Hematopoietic multipotent progenitor cell treated with erythropoietin and hydrocortisone succinate and interleukin-3 and kit ligand, for 17 days (in vitro differentiated cells): Measurements from ENCODE around the gene HACD2.

Experiments used
- DNase-seq: peaks from one replicate; pipeline ENCODE4 v3.0.0-alpha.2; 2015; ENCODE audit warnings: low spot score

The HACD2 gene

DNA sequence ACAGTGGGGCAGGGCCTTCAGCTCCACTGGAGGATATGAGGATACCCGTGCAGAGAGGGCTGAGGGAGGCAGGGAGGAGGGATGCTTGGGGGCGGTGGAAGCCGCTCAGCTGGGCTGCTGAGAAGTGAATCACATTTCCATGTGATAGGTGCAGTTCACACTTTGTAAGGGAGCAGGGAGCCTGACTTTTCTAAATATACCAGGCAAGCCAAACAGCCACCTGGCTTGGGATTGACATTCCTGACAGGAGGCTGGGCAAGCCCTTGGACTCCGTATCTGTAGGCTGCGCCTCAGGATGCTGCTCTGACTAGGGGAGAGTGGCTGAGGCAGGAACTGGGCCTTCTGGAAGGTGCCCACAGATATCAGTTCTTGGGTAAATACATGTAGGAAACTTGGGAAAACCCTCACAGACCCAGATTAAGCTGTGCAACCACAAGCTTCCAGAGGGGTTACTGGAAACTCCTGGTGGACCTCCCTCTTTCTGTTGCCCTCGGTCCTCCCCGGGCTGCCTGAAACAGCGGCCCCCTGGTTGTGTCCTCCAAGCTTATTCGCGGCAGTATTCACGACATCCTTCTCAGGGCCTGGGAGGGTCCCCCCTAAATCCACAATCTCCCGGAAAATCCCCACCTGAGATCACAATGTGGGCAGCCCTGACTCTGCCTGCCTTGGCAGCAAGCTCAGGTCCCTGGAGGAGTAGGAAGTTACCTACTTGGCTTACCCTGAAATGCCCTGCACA, 103.0 kb downstream of the HACD2 start:
- DNase-seq, result no peak

DNA sequence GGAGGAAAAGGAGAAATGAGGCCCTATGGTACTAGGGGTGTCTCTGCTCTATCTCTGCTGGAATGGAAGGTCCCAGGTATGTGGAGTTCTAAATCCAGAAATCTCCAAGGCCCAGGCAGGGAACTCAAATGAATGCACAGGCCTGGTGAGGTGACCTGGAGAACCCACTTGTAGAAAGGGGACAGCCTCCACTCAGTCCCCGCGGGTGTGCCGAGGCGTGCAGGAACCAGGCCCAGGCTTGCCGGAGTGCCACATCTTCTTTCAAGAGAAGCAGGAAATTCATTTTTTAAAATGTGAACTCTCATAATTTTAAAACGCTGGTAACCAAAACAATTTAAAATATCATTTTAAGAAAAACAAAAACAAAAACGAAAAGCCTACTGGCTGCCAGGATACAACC, 103.8 kb downstream of the HACD2 start:
- no peak for DNase-seq

DNA sequence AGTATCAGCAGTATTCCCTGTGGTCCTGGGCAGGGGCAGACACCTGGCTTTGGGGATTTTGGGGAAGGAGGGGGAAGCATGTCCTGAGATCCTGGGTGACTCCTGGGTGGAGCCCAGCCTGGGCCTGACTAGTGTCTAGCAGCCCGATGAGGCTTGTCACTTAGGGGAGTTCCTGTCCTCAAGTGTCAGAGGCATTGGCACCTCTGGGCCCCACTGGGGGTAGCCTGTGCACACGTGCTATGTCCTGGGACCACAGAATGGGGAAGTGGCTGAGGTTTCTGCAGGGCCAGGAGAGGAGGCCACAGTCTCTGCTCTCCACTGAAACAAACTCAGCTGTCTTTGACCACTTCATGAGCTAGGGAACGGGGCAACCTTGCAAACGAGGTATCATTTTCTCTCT, 104.4 kb downstream of the HACD2 start:
- no peak for DNase-seq

DNA sequence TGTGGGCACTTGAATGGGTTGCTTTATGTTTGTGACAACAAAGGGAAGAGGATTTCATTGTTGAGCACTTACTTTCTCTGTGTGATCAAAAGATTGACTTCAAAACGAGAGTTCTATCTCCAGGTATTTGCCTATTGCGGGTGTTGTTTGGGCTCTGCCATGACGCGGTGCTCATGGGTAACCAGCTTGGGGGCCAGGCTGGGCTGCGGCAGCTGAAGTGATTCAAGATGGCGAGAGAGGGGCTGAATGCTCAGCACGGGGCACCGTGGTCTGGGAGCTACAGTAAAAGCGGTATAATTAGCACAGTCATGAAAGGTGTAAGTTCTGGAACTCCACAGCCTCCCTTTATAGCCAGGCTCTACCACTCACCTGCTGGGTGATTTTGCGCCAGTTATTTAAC, 105.0 kb downstream of the HACD2 start:
- no peak for DNase-seq

DNA sequence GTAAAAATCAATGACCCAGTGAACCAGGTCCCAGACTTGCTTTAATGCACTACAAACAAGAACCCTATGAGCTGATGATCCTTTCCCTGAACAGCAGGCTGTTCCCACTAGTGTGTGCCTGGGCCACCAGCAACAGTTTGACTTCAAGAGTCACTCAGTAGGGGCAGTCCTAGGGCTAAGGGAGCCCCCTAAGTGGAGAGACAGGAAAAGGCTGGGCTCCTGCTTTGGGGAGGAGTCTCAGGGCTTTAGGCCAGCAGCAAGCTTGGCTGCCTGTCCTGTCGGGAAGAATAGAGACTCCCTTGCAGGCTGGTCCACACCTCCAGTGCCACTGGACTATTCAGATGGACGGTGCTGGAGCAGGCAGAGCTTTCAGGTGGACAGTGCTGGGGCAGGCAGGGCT, 106.5 kb downstream of the HACD2 start:
- no peak for DNase-seq

DNA sequence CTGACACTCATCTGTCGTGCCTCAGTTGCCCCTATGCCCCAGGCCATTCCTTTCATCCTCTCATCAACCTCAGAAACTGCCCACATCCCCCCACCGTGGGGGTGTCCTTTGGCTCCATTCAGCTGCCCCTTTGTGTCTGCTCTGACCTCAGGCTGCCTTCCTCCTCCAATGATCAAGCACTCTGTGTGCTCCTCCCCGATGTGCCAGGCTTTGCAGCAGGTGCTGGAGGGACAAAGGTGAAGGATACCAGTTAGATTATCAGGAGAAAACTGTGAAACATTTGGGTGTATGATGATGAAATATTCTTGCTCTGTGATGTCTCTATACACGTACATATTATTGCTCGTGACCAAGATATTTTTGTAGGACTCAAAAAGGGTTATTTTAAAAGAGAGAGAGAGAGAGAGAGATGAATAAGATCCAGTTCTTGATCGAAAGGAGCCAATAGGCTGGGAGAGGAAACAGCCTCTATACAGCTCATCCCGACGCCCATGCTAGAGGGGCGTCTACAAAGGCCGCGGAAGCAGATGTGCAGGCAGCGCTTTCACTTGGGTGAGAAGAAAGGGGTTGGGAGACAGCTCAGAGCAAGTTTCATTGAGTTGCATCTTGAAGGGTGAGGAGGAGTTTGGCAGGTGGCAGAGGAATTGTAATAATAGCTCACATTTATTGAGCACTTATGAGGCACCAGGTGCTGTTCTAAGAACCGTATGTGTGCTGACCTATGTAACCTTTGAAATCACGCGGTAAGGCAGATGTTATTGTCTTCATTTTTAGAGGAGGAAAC, 107.7 kb downstream of the HACD2 start:
- DNase-seq, result no peak

DNA sequence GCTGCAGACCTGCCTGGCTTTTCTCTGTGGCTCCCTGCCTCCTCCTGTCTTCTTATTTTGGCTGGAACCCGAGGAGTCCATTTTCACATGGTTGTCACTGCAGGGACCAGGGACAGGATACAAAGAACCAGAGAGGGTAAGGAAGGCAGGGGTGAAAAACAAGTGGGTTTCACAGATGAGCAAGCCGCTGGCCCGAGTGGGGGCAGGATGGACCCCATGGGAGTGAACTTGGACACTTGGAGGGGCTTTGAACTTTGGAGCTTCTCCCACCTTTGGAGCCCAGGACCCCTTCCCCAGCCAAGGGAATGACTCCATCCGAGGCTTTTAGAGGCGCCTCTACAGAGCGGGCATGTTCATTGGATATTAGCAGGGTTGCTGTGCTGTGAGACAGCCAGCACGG, 109.1 kb downstream of the HACD2 start:
- no peak for DNase-seq

DNA sequence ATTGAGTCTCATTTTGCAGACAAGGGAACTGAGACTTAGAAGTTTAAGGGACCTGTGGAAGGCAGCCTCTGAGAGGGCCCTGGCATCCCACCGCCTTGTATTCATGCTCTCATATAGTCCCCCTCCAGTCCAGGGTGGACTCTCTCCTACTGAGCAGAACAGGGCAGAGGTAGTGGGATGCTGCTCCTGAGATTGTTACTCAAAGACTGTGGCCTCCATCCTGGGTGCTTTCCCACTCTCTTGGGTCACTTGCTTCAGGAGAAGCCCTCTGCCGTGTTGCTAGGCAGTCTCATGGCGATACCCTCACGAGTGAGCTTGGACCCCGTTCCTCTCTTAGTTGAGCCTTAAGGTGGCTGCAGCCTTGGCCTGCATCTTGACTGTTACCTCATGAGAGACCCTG, 113.7 kb downstream of the HACD2 start:
- DNase-seq, result no peak

DNA sequence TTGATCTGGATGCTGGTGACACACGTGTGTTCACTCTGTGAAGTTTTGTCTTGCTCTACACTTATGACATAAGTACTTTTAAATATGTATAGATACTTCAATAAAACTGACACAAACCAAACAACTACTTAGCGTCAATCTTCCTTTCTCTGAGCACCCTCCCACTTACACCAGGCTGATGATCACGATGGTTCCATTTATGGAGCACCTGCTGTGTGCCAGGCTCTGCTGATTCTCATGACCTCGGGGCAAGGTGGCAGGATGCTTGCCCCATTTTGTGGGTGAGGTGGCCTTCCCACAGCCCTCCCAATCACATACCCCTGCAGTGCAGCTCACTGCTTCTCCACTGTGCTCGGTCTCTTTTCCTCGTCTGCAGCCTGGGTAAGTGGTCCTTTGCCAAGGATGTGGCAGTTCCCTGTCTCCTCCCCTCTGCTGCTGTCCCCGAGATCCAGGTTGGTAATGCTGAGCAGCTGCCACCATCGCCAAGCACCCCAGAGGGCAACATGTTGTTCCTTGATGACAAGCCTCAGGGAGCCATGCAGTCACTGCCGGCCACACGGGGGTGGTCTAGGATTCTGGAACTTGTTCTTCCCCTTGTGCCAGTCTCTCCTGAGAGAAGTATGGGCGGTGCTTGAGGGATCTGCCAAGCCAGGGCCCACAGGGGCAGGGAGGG, 115.4 kb downstream of the HACD2 start:
- DNase-seq, result no peak

DNA sequence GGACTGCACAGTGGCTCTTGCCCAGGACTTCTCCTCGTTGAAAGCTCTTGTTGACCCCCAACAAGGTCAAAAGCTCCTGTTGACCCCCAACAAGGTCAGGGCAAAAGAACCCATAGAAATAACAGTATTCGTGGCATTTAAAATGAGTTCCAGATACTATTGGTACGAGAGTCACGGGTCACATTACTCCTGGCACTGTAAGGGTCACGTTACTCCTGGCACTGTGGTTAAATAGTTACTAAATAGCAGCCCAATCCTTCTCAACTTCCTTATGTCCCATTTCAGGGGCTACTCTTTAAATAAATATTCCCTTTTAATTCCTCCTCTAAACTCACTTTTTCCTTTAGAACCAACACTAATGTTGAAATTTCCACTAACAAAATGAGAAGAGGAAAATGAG, 117.8 kb downstream of the HACD2 start:
- DNase-seq, result no peak

DNA sequence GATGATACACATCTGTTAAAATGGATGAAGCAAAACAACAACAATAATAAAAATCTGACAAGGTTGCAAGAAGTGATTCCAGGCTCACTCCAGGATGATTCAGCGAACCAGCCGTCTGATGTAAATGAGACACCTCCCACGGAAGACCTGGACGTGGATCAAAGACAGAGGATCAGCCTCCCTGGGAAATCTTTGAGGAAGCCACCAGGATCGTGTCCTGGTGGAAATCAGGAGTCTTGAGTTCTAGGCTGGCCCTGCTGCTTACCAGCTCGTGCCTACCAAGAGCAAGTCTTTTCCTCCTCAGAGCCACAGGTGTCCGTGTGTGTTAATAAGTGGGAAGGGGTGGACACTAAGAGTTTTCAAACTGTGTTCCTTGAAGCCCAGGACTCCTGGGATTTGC, 120.6 kb downstream of the HACD2 start:
- no peak for DNase-seq

DNA sequence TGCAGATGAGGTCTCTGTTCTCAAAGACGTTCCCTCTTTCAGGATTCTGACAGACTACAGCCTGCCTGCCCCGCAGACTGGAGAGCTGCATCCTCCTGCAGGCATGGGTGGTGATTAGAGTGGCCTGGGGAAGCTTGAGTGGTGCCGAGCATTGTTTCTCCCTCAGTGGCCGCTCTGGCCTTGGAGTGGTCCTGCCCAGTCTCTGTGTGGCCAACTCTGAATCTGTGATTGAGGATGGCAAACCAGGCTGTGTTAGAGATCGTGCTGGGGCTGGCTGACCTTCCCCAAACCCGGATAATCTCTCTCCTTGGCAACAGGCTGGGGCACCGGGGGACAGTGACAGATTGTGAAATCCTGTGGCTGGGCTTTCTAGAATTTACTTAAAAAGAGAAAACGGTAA, 125.0 kb downstream of the HACD2 start:
- no peak for DNase-seq

DNA sequence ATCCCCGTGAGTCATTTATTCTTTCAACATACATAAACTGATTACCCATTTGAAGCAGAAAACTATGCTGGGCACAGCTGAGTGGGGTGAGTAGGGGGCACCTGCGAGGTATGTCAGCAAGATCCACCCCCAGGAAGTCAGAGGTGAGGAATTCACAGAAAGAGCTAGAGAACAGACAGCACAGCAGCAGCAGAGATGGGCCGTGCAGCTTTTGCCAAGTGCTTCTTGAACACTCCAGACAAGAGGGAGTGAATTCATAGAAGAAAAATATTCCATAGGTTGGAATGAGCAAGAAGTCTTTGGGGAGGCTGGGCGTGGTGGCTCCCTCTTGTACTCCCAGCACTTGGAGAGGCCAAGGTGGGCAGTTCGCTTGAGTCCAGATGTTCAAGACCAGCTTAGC, 126.6 kb downstream of the HACD2 start:
- DNase-seq, result no peak

DNA sequence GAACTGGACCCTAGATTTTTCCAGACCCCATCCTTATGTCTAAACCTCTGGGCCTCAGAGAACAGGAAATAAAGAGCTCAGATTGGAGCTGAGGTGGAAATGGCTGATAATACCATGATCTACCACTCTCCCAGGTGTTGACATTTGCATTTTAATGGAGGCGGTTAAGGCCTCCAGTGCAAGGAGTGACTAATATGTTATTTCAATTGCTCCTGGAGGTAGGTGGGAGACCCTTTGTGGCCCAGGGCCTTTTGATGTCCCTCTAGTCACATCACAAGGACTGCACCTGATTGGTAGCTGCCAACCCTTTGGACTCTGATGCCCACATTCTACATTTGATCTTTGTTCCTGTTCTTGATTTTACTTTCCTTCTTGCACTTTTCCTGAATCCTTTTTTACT, 127.0 kb downstream of the HACD2 start:
- DNase-seq, result no peak

DNA sequence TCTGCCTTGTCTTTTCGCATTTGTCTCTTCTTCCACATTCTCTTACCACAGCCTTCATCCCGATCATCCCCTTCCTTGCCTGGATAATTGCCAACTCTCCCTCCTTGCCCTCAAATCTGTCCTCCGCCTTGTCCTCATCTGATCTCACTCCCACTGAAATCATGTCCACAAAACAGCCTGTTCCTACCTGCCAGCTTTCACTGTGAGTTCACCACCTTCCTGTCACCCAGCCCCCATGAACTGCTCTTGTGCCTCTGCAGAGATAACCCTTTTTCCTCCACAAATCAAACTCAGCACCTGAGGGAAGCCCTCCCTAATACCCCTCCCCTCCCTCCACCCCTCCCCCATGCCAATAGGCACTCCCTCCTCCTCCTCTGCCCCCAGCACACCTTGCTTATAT, 131.2 kb downstream of the HACD2 start:
- no peak for DNase-seq

DNA sequence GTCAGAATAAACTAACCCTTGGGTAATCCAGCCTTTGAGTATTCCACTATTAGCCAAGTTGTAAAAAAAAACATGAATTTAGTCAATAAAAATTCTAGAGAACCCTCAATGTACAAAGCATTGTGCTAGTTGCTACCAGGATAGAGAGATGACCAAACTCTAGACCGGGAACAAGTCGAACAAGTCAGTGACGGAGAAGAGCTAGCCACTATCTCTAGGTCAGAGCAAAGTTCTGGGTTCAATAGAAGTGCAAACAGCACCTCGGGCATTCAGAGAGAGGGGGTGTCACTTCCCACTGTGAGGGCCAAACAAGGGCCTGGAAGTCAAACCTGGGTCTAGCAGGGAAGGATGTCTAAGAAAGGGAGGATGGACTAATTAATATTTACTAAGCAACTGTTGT, 133.7 kb downstream of the HACD2 start:
- no peak for DNase-seq

DNA sequence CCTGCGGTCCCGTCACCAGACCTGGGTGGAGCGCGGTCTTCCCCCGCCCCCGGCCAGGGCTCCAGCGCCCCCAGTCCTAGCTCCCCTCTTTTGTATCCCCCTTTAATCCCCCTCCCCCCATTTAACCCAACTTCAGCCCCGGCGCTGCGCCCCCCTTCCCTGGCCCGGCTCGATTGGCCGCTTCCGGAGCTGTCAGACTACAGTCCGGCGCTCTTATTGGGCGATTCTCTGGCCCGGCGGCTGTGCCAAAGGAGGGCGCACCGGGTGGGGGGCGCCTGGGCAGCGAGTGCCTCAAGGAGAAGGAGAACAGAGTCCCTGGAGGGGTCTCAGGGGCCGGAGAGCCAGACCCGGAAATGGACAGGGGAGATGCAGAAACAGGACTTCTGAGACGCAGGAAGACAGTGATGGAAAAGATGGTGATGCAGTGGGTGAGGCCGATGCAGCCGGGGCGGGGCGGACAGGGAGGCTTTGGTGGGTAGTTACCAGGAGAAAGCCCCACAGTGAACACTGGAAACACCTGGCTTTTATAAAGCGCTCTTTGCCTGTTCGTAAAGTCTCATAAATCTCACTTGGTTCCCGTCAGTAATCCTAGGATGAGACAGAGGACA, 134.8 kb downstream of the HACD2 start:
- DNase-seq, result no peak

DNA sequence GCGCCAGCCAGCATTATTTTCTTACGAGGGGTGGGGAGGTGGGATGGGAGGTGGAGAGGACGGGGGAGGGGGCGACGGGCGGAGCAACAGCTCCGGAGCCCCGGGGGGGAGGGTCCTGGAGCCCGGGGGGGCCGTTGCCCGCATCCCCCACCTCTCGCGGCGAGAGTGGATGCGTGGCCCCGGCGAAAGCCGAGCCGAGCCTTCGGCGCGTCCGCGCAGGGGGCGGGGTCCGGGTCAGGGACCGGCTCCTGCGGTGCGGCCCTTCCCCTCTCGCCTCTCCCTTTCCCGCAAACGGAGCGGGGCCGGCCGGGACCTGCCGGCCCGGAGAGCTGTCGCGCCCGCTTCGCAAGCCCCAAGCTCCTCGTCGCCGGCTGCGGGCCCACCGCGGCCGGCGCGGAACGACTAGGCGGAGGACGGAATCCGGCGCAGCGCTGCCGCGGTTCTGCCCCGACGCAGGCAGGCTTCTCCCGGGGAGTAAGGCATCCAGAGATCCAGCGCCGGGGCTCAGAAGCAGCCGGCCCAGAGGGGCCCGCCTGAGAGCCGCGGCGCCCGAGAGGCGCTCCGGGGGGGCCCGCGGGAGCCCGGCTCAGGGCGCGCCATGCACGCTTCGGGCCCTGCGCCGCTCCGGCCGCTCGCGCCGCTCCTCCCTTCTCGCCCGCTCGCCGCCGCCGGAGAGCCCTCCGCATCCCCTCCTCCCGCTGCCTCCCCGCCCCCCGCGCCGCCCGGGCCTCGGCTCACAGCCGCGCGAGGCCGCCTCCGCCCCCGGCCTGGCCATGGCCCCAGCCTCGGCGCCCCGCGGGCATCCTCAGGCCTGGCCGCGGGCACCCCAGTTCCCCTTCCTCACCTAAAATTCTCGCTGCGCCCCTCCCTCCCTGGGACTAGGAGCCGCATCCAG, 135.5 kb downstream of the HACD2 start:
- no peak for DNase-seq

DNA sequence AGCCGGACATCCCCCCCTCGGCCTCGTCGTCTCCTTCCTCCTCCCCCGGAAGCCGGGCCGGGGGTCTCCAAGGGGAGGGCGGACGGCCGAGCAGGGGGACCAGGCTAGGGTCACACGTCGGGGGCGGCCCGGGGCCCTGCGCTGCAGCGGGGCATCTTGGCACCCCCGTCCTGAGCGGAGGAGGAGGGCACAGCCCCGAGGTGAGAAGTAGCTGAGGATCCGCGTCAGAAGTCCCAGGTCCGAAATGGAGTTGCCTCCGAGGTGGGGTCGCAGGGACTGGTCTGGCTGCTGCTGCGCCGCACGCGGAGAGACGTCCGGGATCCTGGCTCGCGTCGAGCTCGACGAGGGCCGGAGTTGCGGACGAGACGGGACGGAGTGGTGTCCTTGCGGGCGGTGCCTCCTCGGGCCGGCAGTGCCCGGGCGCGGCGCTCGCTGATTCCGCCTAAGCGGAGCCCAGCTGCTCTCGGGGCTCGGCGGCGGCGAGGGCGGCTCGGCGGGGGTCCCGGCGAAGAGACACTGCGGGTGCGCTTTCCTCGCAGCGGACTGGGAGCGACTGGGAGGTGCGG, 136.2 kb downstream of the HACD2 start, which contains the start of gene ADCY5:
ADCY5 (minus strand) TSS at position 555 of the 566 bp plus-strand sequence; CDS start at position 10, 545 bp downstream.
- no peak for DNase-seq

DNA sequence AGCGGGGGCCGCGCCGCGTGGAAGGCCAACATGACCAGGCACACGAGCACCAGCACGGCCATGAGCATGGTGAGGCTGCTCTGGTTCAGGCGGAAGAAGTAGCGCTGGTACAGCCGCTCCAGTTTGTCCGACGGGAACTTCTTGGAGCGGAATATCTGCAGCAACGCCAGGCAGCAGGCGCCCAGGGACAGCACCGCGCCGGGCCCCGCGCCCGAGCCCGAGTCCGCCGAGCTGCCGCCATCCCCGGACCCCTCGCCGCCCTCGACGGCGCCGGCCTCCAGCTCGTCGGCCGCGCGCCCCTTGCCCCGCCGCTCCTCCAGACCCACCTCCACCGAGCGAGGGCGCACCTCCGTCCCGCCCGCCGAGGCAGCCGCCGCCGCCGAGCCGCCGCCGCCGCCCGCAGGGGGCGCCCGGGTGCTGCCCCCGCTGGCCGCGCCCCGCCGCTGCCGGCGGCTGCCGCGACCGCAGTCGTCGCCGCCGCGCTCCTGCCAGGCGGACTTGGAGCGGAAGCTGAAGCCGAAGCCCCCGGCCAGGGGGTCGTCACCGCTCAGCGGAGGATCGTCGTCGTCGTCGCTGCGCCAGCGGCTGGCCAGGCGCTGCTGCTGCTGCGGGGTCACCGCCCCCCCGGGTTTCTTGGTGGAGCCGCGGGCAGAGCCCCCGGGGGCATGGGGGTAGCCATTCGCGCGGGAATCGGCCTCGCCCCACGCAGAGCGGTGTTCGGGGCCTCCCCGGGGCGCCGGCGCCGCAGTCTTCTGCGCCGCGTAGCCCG, 136.9 kb downstream of the HACD2 start:
- DNase-seq, result no peak

DNA sequence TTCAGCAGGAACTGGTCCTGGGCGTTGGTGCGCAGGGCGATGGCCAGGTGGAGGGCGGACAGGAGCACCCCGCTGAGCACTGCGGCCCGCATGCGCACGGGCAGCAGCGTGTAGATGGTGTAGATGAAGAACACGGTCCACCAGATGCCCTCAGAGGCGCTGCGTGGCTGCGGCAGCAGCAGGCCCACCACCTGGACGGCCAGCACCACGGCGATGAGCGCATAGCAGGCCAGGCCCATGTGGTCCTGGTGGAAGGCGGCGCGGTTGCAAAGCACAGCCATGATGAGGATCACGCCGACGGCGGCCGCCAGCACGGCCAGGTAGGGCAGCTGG, 137.5 kb downstream of the HACD2 start:
- DNase-seq, result no peak
